K562 (cell line): ENCODE results near the gene CAVIN1. TPM values are rescaled to one million over a fixed set of nuclear protein-coding genes. Genes with fewer than 3 reads are reported as not detected.

ENCODE experiments used
- ATAC-seq: fragments of 200-7000 bp; cut with Tn5 transposase; 3 replicates; pipeline ENCODE4 v1.9.1; 2020; ENCODE audit warnings: moderate library complexity
- BruUV-seq: library from RNA; stranded (reverse); fragments of 400-500 nt; replicated peaks from 2 replicates; lab custom pipeline; 2021; lab: Mats Ljungman, UMichigan
- CTCF ChIA-PET: fragments of 300-600 bp; formaldehyde crosslinking; extraction: SDS; loops from one replicate; lab custom pipeline; 2021; ENCODE audit warnings: low intra/inter-chr PET ratio; lab: Yijun Ruan, JAX
- POLR2A ChIA-PET: fragments of 300-600, 350-650 bp; sonication (Branson Sonifier 250); formaldehyde crosslinking; extraction: SDS; loops from one replicate; lab custom pipeline; 2021; ENCODE audit warnings: antibody characterized with exemption, inconsistent platforms; lab: Yijun Ruan, JAX
- DNase-seq, 4 experiments: peaks; one replicate each; pipeline versions ENCODE4 v3.0.0 to v3.0.0-alpha.2; 2011 to 2018; ENCODE audit warnings: low spot score in 3 of 4, mixed read lengths in 3 of 4; ENCODE audit errors: extremely low read depth in 1 of 4
- FAIRE-seq: peaks from 2 replicates; lab custom pipeline; 2011; peaks lifted over from hg19 to GRCh38; lab: Jason Lieb, UNC
- H2AFZ ChIP-seq: 2 replicates; pipeline ENCODE4 v1.6.0; 2011; ENCODE audit warnings: low read depth, low read length, control low read depth, inconsistent platforms
- H3K27ac ChIP-seq: fragments of 200-600 bp; 3 replicates; pipeline ENCODE4 v1.8.0; 2011; ENCODE audit warnings: low read depth, mild to moderate bottlenecking, control low read depth, inconsistent platforms, low read length, moderate library complexity, mixed read lengths; ENCODE audit errors: extremely low read depth
- H3K27me3 ChIP-seq, 2 experiments: fragments of 300-600 bp in 1 of 2; 2 replicates in 1 of 2; 3 replicates in 1 of 2; pipeline versions ENCODE4 v1.6.0 to v1.8.0; 2011; ENCODE audit warnings: inconsistent platforms in 2 of 2, low read length in 2 of 2, mild to moderate bottlenecking in 1 of 2, mixed read lengths in 1 of 2, moderate library complexity in 1 of 2; ENCODE audit not compliant: control insufficient read depth in 2 of 2, insufficient read depth in 2 of 2
- H3K36me3 ChIP-seq: fragments of 300-600 bp; 3 replicates; pipeline ENCODE4 v1.8.0; 2011; ENCODE audit warnings: mild to moderate bottlenecking, low read length, inconsistent platforms; ENCODE audit not compliant: control insufficient read depth, insufficient read depth
- H3K4me1 ChIP-seq, 2 experiments: fragments of 200-600 bp in 1 of 2; replicated peaks in 1 of 2; 2 replicates in 1 of 2; 3 replicates in 1 of 2; pipeline versions ENCODE4 v1.5.1 to v1.8.0; 2011; ENCODE audit warnings: inconsistent platforms in 2 of 2, low read length in 2 of 2, mild to moderate bottlenecking in 1 of 2, mixed read lengths in 1 of 2, moderate library complexity in 1 of 2; ENCODE audit not compliant: control insufficient read depth in 2 of 2, insufficient read depth in 2 of 2
- H3K4me2 ChIP-seq: 2 replicates; pipeline ENCODE4 v1.6.1; 2011; ENCODE audit warnings: low read length, control low read depth, inconsistent platforms, mixed read lengths; ENCODE audit not compliant: insufficient read depth
- H3K4me3 ChIP-seq: fragments of 200-600 bp; sonication (generic), shearing (Covaris generic); 2 replicates; pipeline ENCODE4 v1.5.1; 2016; ENCODE audit warnings: control low read depth, inconsistent platforms
- H3K79me2 ChIP-seq: fragments of 200-600 bp; 3 replicates; pipeline ENCODE4 v1.8.0; 2011; ENCODE audit warnings: low read length, inconsistent platforms; ENCODE audit not compliant: control insufficient read depth, insufficient read depth
- H3K9ac ChIP-seq, 2 experiments: 2 replicates each; pipeline versions ENCODE4 v1.6.0 to v1.6.1; 2011; ENCODE audit warnings: low read depth in 2 of 2, low read length in 2 of 2, control low read depth in 1 of 2, inconsistent platforms in 1 of 2, mild to moderate bottlenecking in 1 of 2, mixed read lengths in 1 of 2; ENCODE audit not compliant: insufficient read depth in 1 of 2
- H3K9me1 ChIP-seq: one replicate; pipeline ENCODE4 v1.6.0; 2011; ENCODE audit warnings: inconsistent platforms, mild to moderate bottlenecking, low read length, moderate library complexity; ENCODE audit not compliant: control insufficient read depth, insufficient read depth
- H3K9me3 ChIP-seq: replicated peaks from 2 replicates; pipeline ENCODE4 v1.5.1; 2011; ENCODE audit warnings: low read depth, low read length, inconsistent platforms; ENCODE audit not compliant: control insufficient read depth, insufficient read depth
- H4K20me1 ChIP-seq: replicated peaks from 2 replicates; pipeline ENCODE4 v1.6.1; 2011; ENCODE audit warnings: low read length, inconsistent platforms, mixed read lengths; ENCODE audit not compliant: control insufficient read depth, insufficient read depth
- ETV5 ChIP-seq: sonication (generic); formaldehyde crosslinking; IDR thresholded peaks from 2 replicates; pipeline ENCODE4 v1.4.0; 2020; ENCODE audit warnings: low read depth, mild to moderate bottlenecking, missing genetic modification reagents
- FOXK1 ChIP-seq: sonication (generic); formaldehyde crosslinking; IDR thresholded peaks from 2 replicates; pipeline ENCODE4 v1.8.0; 2022; ENCODE audit warnings: missing genetic modification reagents, mild to moderate bottlenecking, borderline replicate concordance
- HCFC1 ChIP-seq: IDR thresholded peaks from 2 replicates; pipeline ENCODE4 v1.6.1; 2012; ENCODE audit warnings: low read depth, low read length, improper control_type of control experiment
- MAFG ChIP-seq: fragments of 450-650 bp; conservative IDR thresholded peaks from 2 replicates; pipeline ENCODE4 v1.6.1; 2016; ENCODE audit warnings: missing genetic modification characterization, missing compliant biosample characterization
- NUFIP1 ChIP-seq: fragments of 450-650 bp; IDR thresholded peaks from 2 replicates; pipeline ENCODE4 v1.6.1; 2018; ENCODE audit not compliant: partially characterized antibody
- OTX1 ChIP-seq: fragments of 450-650 bp; formaldehyde crosslinking; IDR thresholded peaks from 2 replicates; pipeline ENCODE4 v1.4.0; 2022; ENCODE audit warnings: mild to moderate bottlenecking
- POLR2H ChIP-seq: IDR thresholded peaks from 2 replicates; pipeline ENCODE4 v1.6.1; 2016; ENCODE audit warnings: missing genetic modification characterization, low read depth, mild to moderate bottlenecking, control low read depth, missing compliant biosample characterization, moderate library complexity
- PYGO2 ChIP-seq: fragments of 450-650 bp; IDR thresholded peaks from 2 replicates; pipeline ENCODE4 v1.6.1; 2016; ENCODE audit warnings: mild to moderate bottlenecking, missing genetic modification characterization, moderate library complexity, missing compliant biosample characterization
- U2AF2 ChIP-seq: fragments of 200-400 bp; formaldehyde crosslinking; optimal IDR thresholded peaks from 2 replicates; pipeline ENCODE3; 2017; ENCODE audit warnings: low read depth, mild to moderate bottlenecking, low read length
- ZKSCAN8 ChIP-seq: fragments of 200-800 bp; sonication (Bioruptor generic); IDR thresholded peaks from 2 replicates; pipeline ENCODE4 v1.6.1; 2016; ENCODE audit warnings: missing genetic modification characterization, missing compliant biosample characterization
- ZNF41 ChIP-seq: fragments of 250-450 bp; sonication (Bioruptor Pico); conservative IDR thresholded peaks from 2 replicates; pipeline ENCODE4 v1.4.0; 2020; ENCODE audit warnings: mild to moderate bottlenecking
- ZNF436 ChIP-seq: fragments of 250-450, 450-650 bp; sonication (Bioruptor Pico); formaldehyde crosslinking; IDR thresholded peaks from 2 replicates; pipeline ENCODE4 v1.7.0; 2020; ENCODE audit warnings: mild to moderate bottlenecking
- WGBS: fragments of 100-300 bp; shearing (Covaris generic); methylation state at CpG from one replicate; pipeline ENCODE4 v1.1.6; 2016; ENCODE audit warnings: low coverage, mixed read lengths; ENCODE audit not compliant: insufficient coverage; ENCODE audit errors: missing lambda C conversion rate; 5-methylcytosine and 5-hydroxymethylcytosine counted together
- in situ Hi-C: fragments of 300-500 bp; cut with MboI; formaldehyde crosslinking; loops from 4 replicates; pipeline ENCODE4 v1.15.0; 2018; ENCODE audit warnings: inconsistent platforms, mixed read lengths
- intact Hi-C: fragments of 100-400 bp; cut with micrococcal nuclease; formaldehyde crosslinking; loops from 2 replicates; pipeline ENCODE4 v1.14.2; 2022
- polyA plus RNA-seq, 8 experiments: library from polyadenylated mRNA; depleted of rRNA in 4 of 8; stranded (reverse) in 5 of 8; unstranded in 3 of 8; fragments of >200 nt; fragmentation: Nextera tagmentation in 2 of 8; fragmentation: Illumina TruSeq in 1 of 8; extraction: Ambion mirVana in 2 of 8; extraction: Trizol in 1 of 8; gene quantifications; 2 replicates each; pipeline versions ENCODE4 v1.2.1 to v1.2.3, GENCODE V29; 2011 to 2014; ENCODE audit warnings: inconsistent platforms in 1 of 8, missing spikeins in 1 of 8
- total RNA-seq, 7 experiments: library from RNA; depleted of rRNA in 6 of 7; stranded (reverse); fragments of >200 nt in 6 of 7; fragmentation: Illumina TruSeq in 2 of 7; extraction: Trizol in 2 of 7; gene quantifications; 2 replicates each; pipeline versions ENCODE4 v1.2.1 to v1.2.3, GENCODE V29; 2011 to 2021; ENCODE audit warnings: low replicate concordance in 1 of 7
- TF ChIP-seq, protein P1 (sequence below): sonication (generic); formaldehyde crosslinking; IDR thresholded peaks from 2 replicates; pipeline ENCODE4 v1.9.0; 2022; ENCODE audit warnings: mild to moderate bottlenecking, missing genetic modification reagents
- TF ChIP-seq, protein P2 (sequence below): sonication (generic); formaldehyde crosslinking; IDR thresholded peaks from 2 replicates; pipeline ENCODE4 v1.8.1; 2022; ENCODE audit warnings: missing genetic modification reagents
- TF ChIP-seq, protein P3 (sequence below), 3 experiments: fragments of 200-800 bp in 1 of 3; fragments of 250-450 bp in 1 of 3; fragments of 450-650 bp in 1 of 3; sonication (Bioruptor Pico) in 1 of 3; sonication (Bioruptor generic) in 1 of 3; formaldehyde crosslinking in 1 of 3; IDR thresholded peaks; 2 replicates each; pipeline versions ENCODE4 v1.6.1 to v1.8.0; 2016 to 2022; ENCODE audit warnings: mild to moderate bottlenecking in 2 of 3, missing genetic modification characterization in 2 of 3, missing compliant biosample characterization in 1 of 3, moderate library complexity in 1 of 3

The CAVIN1 gene
- total and polyA plus RNA-seq, 9 of the 15 experiments (the other 6 are each of a cell fraction or from before 2014, with no cell fraction given) = 6.8 to 162 (median 74.5) TPM

DNA sequence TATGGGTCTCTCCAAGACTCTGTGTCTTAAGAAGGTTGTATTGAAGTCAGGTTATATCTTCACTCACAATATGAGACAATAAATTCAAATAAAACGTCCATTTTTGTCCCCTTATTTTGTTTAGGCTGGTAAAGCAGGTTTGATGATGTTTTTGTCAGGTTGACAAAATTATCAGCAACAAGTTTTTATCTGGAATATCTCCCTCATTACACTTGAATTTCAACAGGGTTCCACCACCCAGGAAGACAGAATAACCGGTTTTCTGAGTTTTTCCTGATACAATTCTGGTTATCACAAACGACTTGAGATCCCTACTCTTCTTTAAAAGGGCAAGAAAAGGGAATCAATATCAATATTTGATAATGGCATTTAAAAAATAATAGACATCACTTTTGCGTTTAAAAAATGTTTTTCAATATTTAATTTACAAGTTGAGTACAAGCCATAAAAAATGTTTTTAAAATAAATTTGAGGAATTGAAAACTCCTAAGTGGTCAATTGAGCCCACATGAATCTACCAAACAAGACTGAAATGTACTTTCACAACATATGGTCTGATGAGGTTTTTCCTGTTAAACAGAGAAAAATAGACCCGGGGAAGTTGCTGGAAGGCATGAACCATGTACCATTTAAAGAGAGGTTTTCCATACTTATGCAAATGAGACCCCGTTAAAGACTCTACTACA lies 34.2 kb upstream of the CAVIN1 start:
- DNase-seq (peak in 1 of 4 experiments; percentile 26), FAIRE-seq (no peak), ATAC-seq (no peak)
- POLR2A ChIA-PET = interaction anchor here (0.6 to 1.3 kb wide), 7 partner anchors 14 to 128 kb away, joined by 3 to 6 read pairs (median 3); partner anchors contain the start of gene CAVIN1
- CTCF ChIA-PET = interaction anchor here (0.6 to 1.1 kb wide), 2 partner anchors 70 to 114 kb away, joined by 3 read pairs; no protein-coding TSS in a partner anchor
- H3K27ac ChIP-seq = peak overlapping the region; percentile 77
- no peaks in the 10 kb centered on the region for H3K9me1 ChIP-seq
- H3K4me1 ChIP-seq = peaks cover 29 to 33% of the 10 kb centered on the region in 2 experiments
- H3K79me2 ChIP-seq = peaks cover 46% of the 10 kb centered on the region
- H3K4me3 ChIP-seq = peak overlapping the region; percentile 24
- H3K9me3 ChIP-seq = no peaks in the 10 kb centered on the region
- peaks cover 24% of the 10 kb centered on the region for H3K36me3 ChIP-seq
- H3K4me2 ChIP-seq = peak overlapping the region; percentile 66
- in situ Hi-C loops (no loop called here), intact Hi-C loops (loop anchor here (5.0 kb wide), 1 partner anchor 135 kb away; no protein-coding TSS in a partner anchor)
- 3% methylated on average over 6 of the region's 6 CpGs for WGBS
- H4K20me1 ChIP-seq = peaks cover 18% of the 10 kb centered on the region
- peak overlapping the region; percentile 71 for H2AFZ ChIP-seq
- no TSS peak for BruUV-seq
- peak overlapping the region; percentile 64 to 75; a peak in 3 of 4 replicates for H3K9ac ChIP-seq
- H3K27me3 ChIP-seq = no peaks in the 10 kb centered on the region
- TF ChIP-seq FOXK1 (no peak), ZNF436 (no peak), ZNF41 (no peak), POLR2H (peak; percentile 58), OTX1 (no peak), PYGO2 (tag) (no peak), ETV5 (CRISPR knock-in tag) (no peak), MAFG (tag) (peak; percentile 16; the same call in 1 of the 2 replicates), U2AF2 (no peak), ZKSCAN8 (no peak), HCFC1 (no peak), NUFIP1 (no peak)
- TF ChIP-seq, protein P1, sequence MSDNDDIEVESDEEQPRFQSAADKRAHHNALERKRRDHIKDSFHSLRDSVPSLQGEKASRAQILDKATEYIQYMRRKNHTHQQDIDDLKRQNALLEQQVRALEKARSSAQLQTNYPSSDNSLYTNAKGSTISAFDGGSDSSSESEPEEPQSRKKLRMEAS (CRISPR knock-in tag) = no peak
- TF ChIP-seq, protein P2, sequence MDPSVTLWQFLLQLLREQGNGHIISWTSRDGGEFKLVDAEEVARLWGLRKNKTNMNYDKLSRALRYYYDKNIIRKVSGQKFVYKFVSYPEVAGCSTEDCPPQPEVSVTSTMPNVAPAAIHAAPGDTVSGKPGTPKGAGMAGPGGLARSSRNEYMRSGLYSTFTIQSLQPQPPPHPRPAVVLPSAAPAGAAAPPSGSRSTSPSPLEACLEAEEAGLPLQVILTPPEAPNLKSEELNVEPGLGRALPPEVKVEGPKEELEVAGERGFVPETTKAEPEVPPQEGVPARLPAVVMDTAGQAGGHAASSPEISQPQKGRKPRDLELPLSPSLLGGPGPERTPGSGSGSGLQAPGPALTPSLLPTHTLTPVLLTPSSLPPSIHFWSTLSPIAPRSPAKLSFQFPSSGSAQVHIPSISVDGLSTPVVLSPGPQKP (CRISPR knock-in tag) = no peak
- TF ChIP-seq, protein P3, sequence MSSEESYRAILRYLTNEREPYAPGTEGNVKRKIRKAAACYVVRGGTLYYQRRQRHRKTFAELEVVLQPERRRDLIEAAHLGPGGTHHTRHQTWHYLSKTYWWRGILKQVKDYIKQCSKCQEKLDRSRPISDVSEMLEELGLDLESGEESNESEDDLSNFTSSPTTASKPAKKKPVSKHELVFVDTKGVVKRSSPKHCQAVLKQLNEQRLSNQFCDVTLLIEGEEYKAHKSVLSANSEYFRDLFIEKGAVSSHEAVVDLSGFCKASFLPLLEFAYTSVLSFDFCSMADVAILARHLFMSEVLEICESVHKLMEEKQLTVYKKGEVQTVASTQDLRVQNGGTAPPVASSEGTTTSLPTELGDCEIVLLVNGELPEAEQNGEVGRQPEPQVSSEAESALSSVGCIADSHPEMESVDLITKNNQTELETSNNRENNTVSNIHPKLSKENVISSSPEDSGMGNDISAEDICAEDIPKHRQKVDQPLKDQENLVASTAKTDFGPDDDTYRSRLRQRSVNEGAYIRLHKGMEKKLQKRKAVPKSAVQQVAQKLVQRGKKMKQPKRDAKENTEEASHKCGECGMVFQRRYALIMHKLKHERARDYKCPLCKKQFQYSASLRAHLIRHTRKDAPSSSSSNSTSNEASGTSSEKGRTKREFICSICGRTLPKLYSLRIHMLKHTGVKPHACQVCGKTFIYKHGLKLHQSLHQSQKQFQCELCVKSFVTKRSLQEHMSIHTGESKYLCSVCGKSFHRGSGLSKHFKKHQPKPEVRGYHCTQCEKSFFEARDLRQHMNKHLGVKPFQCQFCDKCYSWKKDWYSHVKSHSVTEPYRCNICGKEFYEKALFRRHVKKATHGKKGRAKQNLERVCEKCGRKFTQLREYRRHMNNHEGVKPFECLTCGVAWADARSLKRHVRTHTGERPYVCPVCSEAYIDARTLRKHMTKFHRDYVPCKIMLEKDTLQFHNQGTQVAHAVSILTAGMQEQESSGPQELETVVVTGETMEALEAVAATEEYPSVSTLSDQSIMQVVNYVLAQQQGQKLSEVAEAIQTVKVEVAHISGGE (CRISPR knock-in tag; IDR thresholded peaks at IDR 0.05) = peak in 1 of 3 experiments; percentile 21; a peak in 1 of 6 replicates
